IgD-negative memory B cell (primary cell): ENCODE results near the gene FAM228A. TPM values are rescaled to one million over a fixed set of nuclear protein-coding genes. Genes with fewer than 3 reads are reported as not detected.

Experiments used
- H3K27ac Mint-ChIP-seq, 3 donors: one replicate each; pipeline ENCODE4 v1.8.0; 2020 to 2022; ENCODE audit warnings: mild to moderate bottlenecking in 3 of 3, mixed read lengths in 3 of 3, moderate library complexity in 1 of 3
- H3K27me3 Mint-ChIP-seq: one replicate; pipeline ENCODE4 v1.8.0; 2021; ENCODE audit warnings: mixed read lengths
- H3K36me3 Mint-ChIP-seq: one replicate; pipeline ENCODE4 v1.8.0; 2020; ENCODE audit warnings: mild to moderate bottlenecking, mixed read lengths
- H3K4me1 Mint-ChIP-seq, 3 donors: one replicate each; pipeline ENCODE4 v1.8.0; 2020 to 2022; ENCODE audit warnings: mixed read lengths in 3 of 3, mild to moderate bottlenecking in 1 of 3
- H3K4me3 Mint-ChIP-seq, 4 donors: one replicate each; pipeline ENCODE4 v1.8.0; 2020 to 2022; ENCODE audit warnings: mild to moderate bottlenecking in 4 of 4, mixed read lengths in 4 of 4, moderate library complexity in 3 of 4
- H3K9me3 Mint-ChIP-seq, 3 donors: one replicate each; pipeline ENCODE4 v1.8.0; 2020 to 2021; ENCODE audit warnings: mixed read lengths in 3 of 3, mild to moderate bottlenecking in 1 of 3
- polyA plus RNA-seq: library from polyadenylated mRNA; unstranded; fragments of 300-500 nt; fragmentation: Illumina TruSeq; gene quantifications from one replicate; pipeline ENCODE4 v1.2.3, GENCODE V29; 2021

Gene FAM228A
- polyA plus RNA-seq, 1 donor from 2014 or later: not detected

- H3K4me1 Mint-ChIP-seq: peaks cover 0 to 4% (median 0%) of the 10 kb centered on the region in 3 donors
- no peak overlapping the region for H3K4me3 Mint-ChIP-seq
- no peaks in the 10 kb centered on the region for H3K27me3 Mint-ChIP-seq
- no peak overlapping the region for H3K27ac Mint-ChIP-seq
- H3K9me3 Mint-ChIP-seq: no peaks in the 10 kb centered on the region
- H3K36me3 Mint-ChIP-seq: peaks cover 22% of the 10 kb centered on the region
Observed at GRCh38 chr2:24204505-24204904, 29.7 kb downstream of the FAM228A start.

GRCh38 chr2:24205131-24205530, 30.3 kb downstream of the FAM228A start:
- Mint-ChIP-seq H3K4me1 (peaks cover 0 to under 1% (median 0%) of the 10 kb centered on the region in 3 donors), H3K27me3 (no peaks in the 10 kb centered on the region), H3K27ac (no peak overlapping the region), H3K9me3 (no peaks in the 10 kb centered on the region), H3K36me3 (peaks cover 21% of the 10 kb centered on the region), H3K4me3 (no peak overlapping the region)

DNA sequence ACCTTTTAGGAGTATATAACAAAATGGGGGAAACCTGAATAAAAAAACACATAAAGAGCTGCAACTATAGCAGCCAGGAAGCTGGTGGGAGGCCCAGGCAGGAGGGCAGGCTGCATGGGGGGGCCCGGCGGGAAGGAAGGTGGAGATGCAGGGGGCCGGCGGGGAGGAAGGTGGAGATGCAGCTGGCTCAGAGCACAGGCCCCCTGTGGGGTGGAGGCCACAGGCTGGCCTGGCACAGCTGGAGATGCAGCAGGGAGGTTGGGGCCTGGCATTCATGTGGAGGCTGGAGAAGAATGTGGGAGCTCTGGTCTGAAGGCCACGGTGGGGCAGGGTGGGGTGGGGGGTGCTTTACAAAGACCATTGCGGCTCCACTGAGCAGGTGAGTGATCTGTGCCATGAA, 31.4 kb downstream of the FAM228A start:
- Mint-ChIP-seq H3K36me3 (peaks cover 19% of the 10 kb centered on the region), H3K4me3 (no peak overlapping the region), H3K27ac (no peak overlapping the region), H3K9me3 (no peaks in the 10 kb centered on the region), H3K4me1 (no peaks in the 10 kb centered on the region), H3K27me3 (no peaks in the 10 kb centered on the region)

DNA sequence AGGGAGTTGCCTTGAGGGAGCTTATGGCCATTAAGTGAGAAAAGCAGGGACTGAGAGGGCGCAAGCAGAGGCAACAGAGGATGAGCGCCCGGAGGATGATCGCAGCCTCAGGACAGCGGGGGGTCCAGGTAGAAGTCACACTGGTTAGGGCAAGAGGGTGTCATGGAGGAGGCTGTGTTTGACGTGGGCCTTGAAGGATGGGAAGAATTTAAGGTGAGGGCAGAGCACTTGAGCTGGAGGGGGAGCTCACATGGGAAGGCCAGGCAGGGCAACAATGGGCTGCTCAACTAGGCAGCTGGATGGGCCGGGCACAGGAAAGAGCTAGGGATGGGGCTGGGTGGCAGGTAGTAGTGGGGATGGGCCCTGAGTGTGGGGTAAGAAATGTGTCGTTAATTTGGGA, 31.9 kb downstream of the FAM228A start:
- Mint-ChIP-seq H3K27me3 (no peaks in the 10 kb centered on the region), H3K27ac (peak overlapping the region in 1 of 3 donors; percentile 53), H3K9me3 (no peaks in the 10 kb centered on the region), H3K4me1 (no peaks in the 10 kb centered on the region), H3K36me3 (peaks cover 20% of the 10 kb centered on the region), H3K4me3 (no peak overlapping the region)

DNA sequence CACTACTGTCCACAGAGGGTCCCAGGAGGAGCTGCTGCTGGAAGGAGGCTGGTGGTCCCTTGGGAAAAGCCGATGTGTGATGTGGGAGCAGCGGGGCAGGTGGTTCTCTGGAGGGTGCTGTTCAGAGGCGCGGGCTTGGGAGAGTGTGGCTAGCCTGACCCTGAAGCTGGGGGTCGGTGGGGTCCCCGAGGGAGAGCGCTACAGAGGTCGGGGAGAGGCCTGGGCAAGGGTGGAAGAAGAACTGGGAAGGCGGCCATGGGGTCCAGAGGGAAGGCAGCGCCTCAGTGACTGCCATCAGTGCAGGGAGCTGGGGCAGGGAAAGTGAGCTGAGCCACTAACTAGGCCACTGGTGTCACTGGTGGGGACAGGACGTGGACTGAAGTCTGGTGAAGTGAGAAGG, 32.5 kb downstream of the FAM228A start:
- no peak overlapping the region for H3K4me3 Mint-ChIP-seq
- H3K36me3 Mint-ChIP-seq: peaks cover 22% of the 10 kb centered on the region
- no peaks in the 10 kb centered on the region for H3K4me1 Mint-ChIP-seq
- H3K27me3 Mint-ChIP-seq: no peaks in the 10 kb centered on the region
- H3K9me3 Mint-ChIP-seq: no peaks in the 10 kb centered on the region
- H3K27ac Mint-ChIP-seq: no peak overlapping the region

DNA sequence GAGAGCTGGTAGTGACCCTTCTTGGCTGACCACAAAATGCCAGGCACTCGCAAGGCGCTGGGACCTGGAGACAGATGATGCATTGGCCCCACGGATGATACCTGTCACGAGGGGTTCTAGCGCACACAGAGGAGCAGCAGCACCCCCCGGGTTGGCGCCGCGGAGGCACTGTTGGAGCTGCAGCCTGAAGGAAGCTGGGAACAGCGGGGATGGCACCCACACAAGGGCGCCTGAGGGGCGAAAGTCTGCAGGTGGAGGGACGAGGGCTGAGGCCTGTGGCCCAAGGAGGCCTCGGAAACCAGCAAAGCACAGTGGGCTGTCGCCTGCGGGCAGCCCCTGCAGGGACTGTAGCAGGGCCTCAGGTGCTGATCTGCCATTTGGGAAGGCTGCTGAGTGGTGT, 33.6 kb downstream of the FAM228A start:
- H3K9me3 Mint-ChIP-seq: no peaks in the 10 kb centered on the region
- peaks cover 22% of the 10 kb centered on the region for H3K36me3 Mint-ChIP-seq

GRCh38 chr2:24209389-24210105, 34.7 kb downstream of the FAM228A start:
- Mint-ChIP-seq H3K4me1 (peaks cover 0 to under 1% (median 0%) of the 10 kb centered on the region in 3 donors), H3K9me3 (no peaks in the 10 kb centered on the region), H3K27ac (no peak overlapping the region), H3K27me3 (no peaks in the 10 kb centered on the region), H3K4me3 (peak overlapping the region in 1 of 4 donors; percentile 20), H3K36me3 (peaks cover 15% of the 10 kb centered on the region)

More for the DNA sequence above, 33.6 kb downstream of the FAM228A start:
- peak overlapping the region in 1 of 3 donors; percentile 27 for H3K27ac Mint-ChIP-seq
- H3K4me1 Mint-ChIP-seq: no peaks in the 10 kb centered on the region
- H3K4me3 Mint-ChIP-seq: peak overlapping the region in 1 of 4 donors; percentile 1
- H3K27me3 Mint-ChIP-seq: no peaks in the 10 kb centered on the region

DNA sequence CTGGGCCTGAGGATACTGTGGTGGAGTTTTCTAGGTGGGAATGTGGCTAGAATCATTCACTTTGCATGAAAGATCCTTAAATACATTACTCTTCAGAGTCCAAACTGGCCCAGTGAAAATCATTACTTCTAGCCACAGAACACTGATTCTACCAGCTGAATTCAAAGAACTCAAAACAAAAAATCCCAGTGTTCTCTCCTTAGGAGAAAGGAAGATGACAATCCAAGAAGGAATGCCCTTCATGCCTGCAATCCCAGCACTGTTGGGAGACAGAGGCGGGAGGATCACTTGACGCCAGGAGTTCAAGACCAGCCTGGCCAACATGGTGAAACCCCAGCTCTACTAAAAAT, 35.2 kb downstream of the FAM228A start:
- H3K4me3 Mint-ChIP-seq: peak overlapping the region in 1 of 4 donors; percentile 20
- no peaks in the 10 kb centered on the region for H3K9me3 Mint-ChIP-seq
- peaks cover 15% of the 10 kb centered on the region for H3K36me3 Mint-ChIP-seq
- H3K27me3 Mint-ChIP-seq: no peaks in the 10 kb centered on the region
- no peak overlapping the region for H3K27ac Mint-ChIP-seq
- peaks cover 2 to 6% (median 4%) of the 10 kb centered on the region in 3 donors for H3K4me1 Mint-ChIP-seq

DNA sequence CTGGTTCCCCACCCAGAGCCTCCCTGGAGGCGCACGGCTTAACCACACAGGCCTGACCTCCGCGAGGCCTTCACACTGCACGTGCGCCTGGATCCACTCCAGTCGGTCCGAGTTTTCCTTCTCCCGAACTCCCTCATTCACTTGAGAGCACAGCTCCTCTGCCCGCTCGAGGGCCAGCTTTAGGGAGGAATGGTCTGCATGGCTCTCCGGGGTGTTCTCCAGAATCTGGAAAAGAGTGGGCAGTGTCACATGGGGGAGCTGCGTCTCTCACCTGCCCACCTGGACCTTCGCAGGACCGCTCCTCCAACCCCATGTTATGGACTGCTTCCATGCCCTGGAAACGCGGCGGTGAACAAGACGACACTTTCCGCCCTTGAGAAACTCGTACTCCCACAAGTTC, 35.9 kb downstream of the FAM228A start:
- H3K4me1 Mint-ChIP-seq: peaks cover 4 to 9% (median 6%) of the 10 kb centered on the region in 3 donors
- no peaks in the 10 kb centered on the region for H3K27me3 Mint-ChIP-seq
- no peaks in the 10 kb centered on the region for H3K9me3 Mint-ChIP-seq
- H3K4me3 Mint-ChIP-seq: no peak overlapping the region
- H3K36me3 Mint-ChIP-seq: peaks cover 14% of the 10 kb centered on the region
- H3K27ac Mint-ChIP-seq: peak overlapping the region in 1 of 3 donors; percentile 37

GRCh38 chr2:24211408-24211807, 36.6 kb downstream of the FAM228A start:
- no peaks in the 10 kb centered on the region for H3K9me3 Mint-ChIP-seq
- peak overlapping the region in 2 of 3 donors; percentile 37 to 74 for H3K27ac Mint-ChIP-seq
- H3K4me1 Mint-ChIP-seq: peaks cover 6 to 14% (median 8%) of the 10 kb centered on the region in 3 donors
- no peaks in the 10 kb centered on the region for H3K27me3 Mint-ChIP-seq
- no peak overlapping the region for H3K4me3 Mint-ChIP-seq
- peaks cover 11% of the 10 kb centered on the region for H3K36me3 Mint-ChIP-seq

DNA sequence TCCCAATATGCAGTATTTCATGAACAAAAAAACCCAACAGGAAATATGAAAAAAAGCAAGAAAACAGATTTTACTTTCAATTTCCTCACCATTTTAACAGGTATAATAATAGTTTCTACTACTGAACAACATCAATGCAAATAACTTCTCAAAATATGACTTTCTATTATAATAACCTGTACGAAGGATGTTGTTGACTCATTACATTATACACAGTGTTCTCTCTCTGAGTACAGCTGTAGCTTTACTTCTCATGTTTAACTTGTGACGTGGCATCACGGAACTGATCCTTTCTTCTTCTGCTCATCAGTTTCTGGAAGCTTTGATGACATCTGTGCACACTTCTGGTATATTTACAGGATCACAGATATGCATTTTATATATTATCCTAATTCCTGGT, 40.0 kb downstream of the FAM228A start:
- no peaks in the 10 kb centered on the region for H3K9me3 Mint-ChIP-seq
- H3K36me3 Mint-ChIP-seq: peaks cover 9% of the 10 kb centered on the region
- no peaks in the 10 kb centered on the region for H3K27me3 Mint-ChIP-seq
- peak overlapping the region in 1 of 4 donors; percentile 66 for H3K4me3 Mint-ChIP-seq
- peaks cover 6 to 14% (median 8%) of the 10 kb centered on the region in 3 donors for H3K4me1 Mint-ChIP-seq
- peak overlapping the region; percentile 18 to 84 (median 83) for H3K27ac Mint-ChIP-seq

- Mint-ChIP-seq H3K9me3 (no peaks in the 10 kb centered on the region), H3K4me3 (no peak overlapping the region), H3K27me3 (no peaks in the 10 kb centered on the region), H3K4me1 (peaks cover 0 to 5% (median 5%) of the 10 kb centered on the region in 3 donors), H3K36me3 (no peaks in the 10 kb centered on the region), H3K27ac (no peak overlapping the region)
Observed at GRCh38 chr2:24220554-24221291, 45.9 kb downstream of the FAM228A start.

DNA sequence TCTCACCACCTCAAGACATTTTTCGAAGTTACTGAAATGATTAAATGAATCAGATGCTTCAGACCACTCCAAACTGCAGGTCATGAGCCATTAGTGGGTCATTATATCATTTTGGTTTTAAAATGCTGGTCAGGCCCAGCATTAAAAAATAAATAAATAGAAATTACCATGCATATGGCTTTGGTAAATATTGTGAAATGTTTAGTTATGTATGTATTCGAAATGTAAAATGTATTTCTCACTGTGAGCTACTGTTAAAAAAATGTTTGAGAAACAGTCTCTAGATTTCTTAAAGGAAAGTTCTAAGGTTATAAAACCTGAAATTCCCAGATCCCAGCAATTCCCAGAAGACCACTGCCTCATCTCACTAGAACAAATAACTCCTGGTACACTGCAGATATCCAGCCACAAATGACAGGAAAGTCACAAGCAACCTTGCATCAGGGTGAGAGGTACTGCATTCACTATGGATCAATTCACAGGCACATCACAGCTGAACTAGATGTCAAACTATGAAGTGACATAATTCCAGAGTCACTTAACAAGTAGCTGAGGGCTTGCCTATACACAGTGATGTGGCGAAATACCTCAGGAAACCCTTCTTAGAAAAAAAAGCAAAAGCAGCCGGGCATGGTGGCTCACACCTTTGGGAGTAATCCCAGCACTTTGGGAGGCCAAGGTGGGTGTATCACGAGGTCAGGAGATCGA, 46.6 kb downstream of the FAM228A start:
- Mint-ChIP-seq H3K4me3 (no peak overlapping the region), H3K4me1 (no peaks in the 10 kb centered on the region), H3K27me3 (no peaks in the 10 kb centered on the region), H3K9me3 (no peaks in the 10 kb centered on the region), H3K27ac (no peak overlapping the region), H3K36me3 (no peaks in the 10 kb centered on the region)

GRCh38 chr2:24222946-24223345, 48.1 kb downstream of the FAM228A start:
- no peaks in the 10 kb centered on the region for H3K36me3 Mint-ChIP-seq
- H3K27ac Mint-ChIP-seq: peak overlapping the region in 1 of 3 donors; percentile 16
- no peaks in the 10 kb centered on the region for H3K4me1 Mint-ChIP-seq
- H3K27me3 Mint-ChIP-seq: no peaks in the 10 kb centered on the region
- H3K9me3 Mint-ChIP-seq: no peaks in the 10 kb centered on the region
- H3K4me3 Mint-ChIP-seq: no peak overlapping the region
